Keratinocyte (primary cell): ENCODE results near the gene CHIA. TPM values are rescaled to one million over a fixed set of nuclear protein-coding genes. Genes with fewer than 3 reads are reported as not detected.

ENCODE experiments used
- DNase-seq: peaks from one replicate; pipeline ENCODE4 v3.0.0-alpha.2; 2011; ENCODE audit warnings: low read depth, missing footprints, low spot score
- FAIRE-seq: peaks from 2 replicates; lab custom pipeline; 2011; peaks lifted over from hg19 to GRCh38; lab: Jason Lieb, UNC
- H2AFZ ChIP-seq: 2 replicates; pipeline ENCODE4 v1.6.0; 2012; ENCODE audit warnings: low read length, control low read depth, inconsistent platforms; ENCODE audit not compliant: control insufficient read depth
- H3K27ac ChIP-seq: 2 replicates; pipeline ENCODE4 v1.5.1; 2011; ENCODE audit warnings: low read length; ENCODE audit not compliant: control insufficient read depth, insufficient read depth
- H3K27me3 ChIP-seq: 3 replicates; pipeline ENCODE4 v1.6.0; 2011; ENCODE audit warnings: low read length; ENCODE audit not compliant: control insufficient read depth, insufficient read depth; ENCODE audit errors: extremely low read depth
- H3K36me3 ChIP-seq, 2 experiments: 2 replicates in 1 of 2; 3 replicates in 1 of 2; pipeline ENCODE4 v1.5.1; 2011; ENCODE audit warnings: low read length in 2 of 2, mild to moderate bottlenecking in 1 of 2; ENCODE audit not compliant: control insufficient read depth in 2 of 2, insufficient read depth in 2 of 2; ENCODE audit errors: extremely low read depth in 1 of 2
- H3K4me1 ChIP-seq: 3 replicates; pipeline ENCODE4 v1.5.1; 2011; ENCODE audit warnings: low read length; ENCODE audit not compliant: control insufficient read depth, insufficient read depth; ENCODE audit errors: extremely low read depth
- H3K4me2 ChIP-seq: 3 replicates; pipeline ENCODE4 v1.6.0; 2011; ENCODE audit warnings: low read depth, low read length; ENCODE audit not compliant: control insufficient read depth, insufficient read depth; ENCODE audit errors: extremely low read depth
- H3K4me3 ChIP-seq, 3 experiments: fragments of 200-600 bp in 1 of 3; sonication (generic) in 1 of 3; 2 replicates in 2 of 3; 3 replicates in 1 of 3; pipeline ENCODE4 v1.5.1; 2011 to 2016; ENCODE audit warnings: low read length in 3 of 3, mild to moderate bottlenecking in 3 of 3, control low read depth in 2 of 3, inconsistent platforms in 1 of 3, low read depth in 1 of 3, mixed read lengths in 1 of 3, mixed run types in 1 of 3, moderate library complexity in 1 of 3; ENCODE audit not compliant: control insufficient read depth in 2 of 3, insufficient read depth in 2 of 3; ENCODE audit errors: extremely low read depth in 1 of 3
- H3K79me2 ChIP-seq: 2 replicates; pipeline ENCODE4 v1.6.0; 2012; ENCODE audit warnings: low read length; ENCODE audit not compliant: control insufficient read depth, insufficient read depth
- H3K9ac ChIP-seq: 3 replicates; pipeline ENCODE4 v1.6.0; 2011; ENCODE audit warnings: low read length; ENCODE audit not compliant: control insufficient read depth, insufficient read depth; ENCODE audit errors: extremely low read depth
- H3K9me1 ChIP-seq: 3 replicates; pipeline ENCODE4 v1.6.0; 2011; ENCODE audit warnings: low read length; ENCODE audit not compliant: control insufficient read depth, insufficient read depth; ENCODE audit errors: extremely low read depth
- H3K9me3 ChIP-seq: 2 replicates; pipeline ENCODE4 v1.5.1; 2012; ENCODE audit warnings: low read depth, low read length; ENCODE audit not compliant: control insufficient read depth
- H4K20me1 ChIP-seq: 3 replicates; pipeline ENCODE4 v1.6.0; 2011; ENCODE audit warnings: low read length; ENCODE audit not compliant: control insufficient read depth, insufficient read depth; ENCODE audit errors: extremely low read depth
- CTCF ChIP-seq, 3 experiments: IDR thresholded peaks in 1 of 3; conservative IDR thresholded peaks in 1 of 3; optimal IDR thresholded peaks in 1 of 3; 2 replicates in 2 of 3; 3 replicates in 1 of 3; pipeline versions ENCODE3 to v1.5.1; 2011; ENCODE audit warnings: low read length in 3 of 3, mild to moderate bottlenecking in 3 of 3, moderate library complexity in 2 of 3, control low read depth in 1 of 3, inconsistent platforms in 1 of 3; ENCODE audit not compliant: insufficient read depth in 2 of 3; ENCODE audit errors: extremely low read depth in 1 of 3
- EZH2 ChIP-seq: IDR thresholded peaks from one replicate; pipeline ENCODE4 v1.6.1; 2012; ENCODE audit warnings: inconsistent platforms, mild to moderate bottlenecking, low read length, moderate library complexity
- dilution Hi-C: fragments of 300-500 bp; cut with MboI; formaldehyde crosslinking; loops from one replicate; pipeline ENCODE4 v1.7.0; 2020; ENCODE audit warnings: low sequenced_read_pairs; ENCODE audit not compliant: extremely low pct_ligation_motif_present
- polyA plus RNA-seq, 5 experiments: library from polyadenylated mRNA; depleted of rRNA in 3 of 5; stranded (reverse) in 3 of 5; stranded (forward) in 1 of 5; unstranded in 1 of 5; fragments of >200 nt; gene quantifications; 1 replicate in 1 of 5; 2 replicates in 3 of 5; 3 replicates in 1 of 5; pipeline versions ENCODE4 v1.2.1 to v1.2.3, GENCODE V29; 2011 to 2012; ENCODE audit warnings: missing spikeins in 2 of 5, low read depth in 1 of 5, low replicate concordance in 1 of 5
- small RNA-seq, 3 experiments: library from RNA; depleted of rRNA; stranded (forward); fragments of <200 nt; gene quantifications; one replicate each; pipeline ENCODE3, GENCODE V24; 2012; ENCODE audit warnings: low read depth in 3 of 3, low replicate concordance in 1 of 3; ENCODE audit not compliant: insufficient read length in 3 of 3

The CHIA gene
- polyA plus RNA-seq, 1 donor (not counting 4 experiments of a cell fraction or from before 2014, with no cell fraction given), result not detected

DNA sequence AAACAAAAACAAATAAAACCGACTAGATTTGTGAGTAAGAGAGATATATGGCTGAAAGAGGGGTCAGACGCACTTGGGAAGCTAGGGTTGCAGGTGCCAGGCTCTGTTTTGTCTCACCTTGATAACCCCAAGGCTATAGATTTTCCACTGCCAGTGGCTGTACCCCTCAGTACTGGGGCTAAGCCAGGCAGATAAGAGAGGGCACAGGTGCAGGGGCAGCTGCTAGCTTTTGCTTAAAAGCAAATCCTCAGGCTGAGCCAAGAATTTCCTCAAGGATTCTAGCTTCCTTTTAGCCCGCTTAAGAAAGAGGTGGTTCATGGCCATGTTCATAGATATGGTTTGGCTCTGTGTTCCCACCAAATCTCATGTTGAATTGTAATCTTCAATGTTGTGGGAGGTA, 79.0 kb downstream of the CHIA start:
- dilution Hi-C loops, result no loop called here
- no peaks in the 10 kb centered on the region for H3K27me3 ChIP-seq

More for the DNA sequence above, 79.0 kb downstream of the CHIA start:
- H4K20me1 ChIP-seq, result no peaks in the 10 kb centered on the region
- H3K9ac ChIP-seq, result no peak overlapping the region
- no peaks in the 10 kb centered on the region for H3K9me3 ChIP-seq
- H3K27ac ChIP-seq, result no peak overlapping the region
- no peak overlapping the region for H3K4me2 ChIP-seq
- H2AFZ ChIP-seq, result no peak overlapping the region
- no peak for FAIRE-seq
- H3K4me3 ChIP-seq, result no peak overlapping the region
- TF ChIP-seq EZH2 (no peak), CTCF (optimal IDR thresholded peaks at IDR 0.05 in 1 of 3, IDR thresholded peaks at IDR 0.05 in 1 of 3, conservative IDR thresholded peaks at IDR 0.05 in 1 of 3; ENCODE audit: extremely low read depth in 1 of 3, insufficient read depth in 2 of 3, low read length in 3 of 3) (no peak)
- no peaks in the 10 kb centered on the region for H3K9me1 ChIP-seq
- H3K36me3 ChIP-seq, result no peaks in the 10 kb centered on the region
- H3K79me2 ChIP-seq, result no peaks in the 10 kb centered on the region
- H3K4me1 ChIP-seq, result peaks cover 10% of the 10 kb centered on the region
- DNase-seq, result no peak

Small RNA genes within 50 kb of the gene (small RNA-seq; reads per million reads assigned to genes)
- 0 reads per million in 3 experiments for gene AL356387.2

Other genes starting within 250 kb of the CHIA start
- gene DRAM2, start 150.8 kb upstream of the CHIA start, polyA plus RNA-seq, result 50.7 to 118 TPM (median 117 TPM) in 3 replicates
- 27.3 to 65.2 TPM (median 50.0 TPM) in 3 replicates for gene CEPT1, start 150.6 kb upstream of the CHIA start, polyA plus RNA-seq
- 5.3 to 8.9 TPM (median 7.8 TPM) in 3 replicates for gene DENND2D, start 90.2 kb upstream of the CHIA start, polyA plus RNA-seq
- 1.0 to 2.5 TPM (median 2.4 TPM) in 3 replicates for gene CHI3L2, start 63.1 kb upstream of the CHIA start, polyA plus RNA-seq
- 0.35 to 1.8 TPM (median 0.60 TPM) in 3 replicates for gene OVGP1, start 136.9 kb downstream of the CHIA start, polyA plus RNA-seq
- 91.5 to 171 TPM (median 110 TPM) in 3 replicates for gene WDR77, start 158.4 kb downstream of the CHIA start, polyA plus RNA-seq
- gene ATP5PB, start 158.6 kb downstream of the CHIA start, polyA plus RNA-seq, result 360 to 539 TPM (median 395 TPM) in 3 replicates
- gene C1orf162, start 183.1 kb downstream of the CHIA start, polyA plus RNA-seq, result 0.10 to 0.24 TPM (median 0.21 TPM) in 3 replicates
- not detected in 3 replicates for gene ADORA3, start 212.8 kb downstream of the CHIA start, polyA plus RNA-seq
- not detected in 3 replicates for gene TMIGD3, start 212.8 kb downstream of the CHIA start, polyA plus RNA-seq